ENCODE data around the gene ANKRD9.

The ANKRD9 gene

GRCh38 chr14:102479107-102479506 is 30.5 kb downstream of the ANKRD9 start:
- DNase-seq (no peak), ATAC-seq (ENCODE audit: insufficient read depth, low read depth) (no peak)
- H2AFZ ChIP-seq (ENCODE audit: low read depth, low read length) = no peak overlapping the region
- H3K36me3 ChIP-seq (ENCODE audit: insufficient read depth, low read length) = peaks cover 3% of the 10 kb centered on the region; the same call in 1 of the 2 replicates
- no peaks in the 10 kb centered on the region for H3K9me3 ChIP-seq (ENCODE audit: insufficient read depth, low read length, severe bottlenecking)
- no peak overlapping the region for H3K27ac ChIP-seq (ENCODE audit: low read length)
- H4K20me1 ChIP-seq (ENCODE audit: insufficient read depth, low read length) = no peaks in the 10 kb centered on the region
- TF ChIP-seq CTCF (IDR thresholded peaks at IDR 0.05; ENCODE audit: borderline replicate concordance, extremely low read depth, low read length, poor library complexity, severe bottlenecking) (no peak), EZH2 (IDR thresholded peaks at IDR 0.05; ENCODE audit: borderline replicate concordance, low read depth, low read length, severe bottlenecking) (no peak)
- no peaks in the 10 kb centered on the region for H3K27me3 ChIP-seq (ENCODE audit: insufficient read depth, low read length, poor library complexity)
- H3K9ac ChIP-seq (ENCODE audit: low read depth, low read length) = no peak overlapping the region
- H3K79me2 ChIP-seq (ENCODE audit: insufficient read depth, low read length) = no peaks in the 10 kb centered on the region
- no peak overlapping the region for H3K4me3 ChIP-seq (ENCODE audit: low read depth in 1 of 2, low read length in 2 of 2)
- H3K4me2 ChIP-seq (ENCODE audit: insufficient read depth, low read length) = no peak overlapping the region
- H3K4me1 ChIP-seq (ENCODE audit: insufficient read depth, low read length) = 0 out of 2 replicates have a peak, but pooled peaks cover 3% of the 10 kb centered on the region

- Histone ChIP-seq H3K4me1 (ENCODE audit: insufficient read depth, low read length) (peaks cover 12% of the 10 kb centered on the region), H3K9ac (ENCODE audit: low read depth, low read length) (no peak overlapping the region), H3K4me3 (ENCODE audit: low read depth in 1 of 2, low read length in 2 of 2) (no peak overlapping the region), H3K79me2 (ENCODE audit: insufficient read depth, low read length) (no peaks in the 10 kb centered on the region), H3K27ac (ENCODE audit: low read length) (no peak overlapping the region), H2AFZ (ENCODE audit: low read depth, low read length) (no peak overlapping the region), H3K4me2 (ENCODE audit: insufficient read depth, low read length) (no peak overlapping the region), H4K20me1 (ENCODE audit: insufficient read depth, low read length) (no peaks in the 10 kb centered on the region), H3K27me3 (ENCODE audit: insufficient read depth, low read length, poor library complexity) (no peaks in the 10 kb centered on the region), H3K9me3 (ENCODE audit: insufficient read depth, low read length, severe bottlenecking) (no peaks in the 10 kb centered on the region), H3K36me3 (ENCODE audit: insufficient read depth, low read length) (peaks cover 3% of the 10 kb centered on the region)
- DNase-seq (no peak), ATAC-seq (ENCODE audit: insufficient read depth, low read depth) (no peak)
- TF ChIP-seq EZH2 (IDR thresholded peaks at IDR 0.05; ENCODE audit: borderline replicate concordance, low read depth, low read length, severe bottlenecking) = no peak
- TF ChIP-seq CTCF (IDR thresholded peaks at IDR 0.05; ENCODE audit: borderline replicate concordance, extremely low read depth, low read length, poor library complexity, severe bottlenecking) = no peak
These were observed 34.6 kb downstream of the ANKRD9 start for GRCh38 chr14:102474934-102475333.

GRCh38 chr14:102473559-102473958 is 36.0 kb downstream of the ANKRD9 start:
- Histone ChIP-seq H4K20me1 (ENCODE audit: insufficient read depth, low read length) (no peaks in the 10 kb centered on the region), H3K27ac (ENCODE audit: low read length) (no peak overlapping the region), H3K36me3 (ENCODE audit: insufficient read depth, low read length) (peaks cover 3% of the 10 kb centered on the region), H3K9ac (ENCODE audit: low read depth, low read length) (no peak overlapping the region), H3K27me3 (ENCODE audit: insufficient read depth, low read length, poor library complexity) (no peaks in the 10 kb centered on the region), H3K79me2 (ENCODE audit: insufficient read depth, low read length) (no peaks in the 10 kb centered on the region), H3K4me3 (ENCODE audit: low read depth in 1 of 2, low read length in 2 of 2) (no peak overlapping the region), H3K4me2 (ENCODE audit: insufficient read depth, low read length) (no peak overlapping the region), H2AFZ (ENCODE audit: low read depth, low read length) (no peak overlapping the region), H3K9me3 (ENCODE audit: insufficient read depth, low read length, severe bottlenecking) (no peaks in the 10 kb centered on the region), H3K4me1 (ENCODE audit: insufficient read depth, low read length) (peaks cover 9% of the 10 kb centered on the region)
- no peak for TF ChIP-seq CTCF (IDR thresholded peaks at IDR 0.05; ENCODE audit: borderline replicate concordance, extremely low read depth, low read length, poor library complexity, severe bottlenecking)
- no peak for TF ChIP-seq EZH2 (IDR thresholded peaks at IDR 0.05; ENCODE audit: borderline replicate concordance, low read depth, low read length, severe bottlenecking)
- no peak for DNase-seq
- ATAC-seq (ENCODE audit: insufficient read depth, low read depth) = no peak

- TF ChIP-seq CTCF (IDR thresholded peaks at IDR 0.05; ENCODE audit: borderline replicate concordance, extremely low read depth, low read length, poor library complexity, severe bottlenecking) = no peak
- TF ChIP-seq EZH2 (IDR thresholded peaks at IDR 0.05; ENCODE audit: borderline replicate concordance, low read depth, low read length, severe bottlenecking) = no peak
- Histone ChIP-seq H3K27me3 (ENCODE audit: insufficient read depth, low read length, poor library complexity) (no peaks in the 10 kb centered on the region), H2AFZ (ENCODE audit: low read depth, low read length) (no peak overlapping the region), H3K9ac (ENCODE audit: low read depth, low read length) (no peak overlapping the region), H3K4me2 (ENCODE audit: insufficient read depth, low read length) (no peak overlapping the region), H4K20me1 (ENCODE audit: insufficient read depth, low read length) (no peaks in the 10 kb centered on the region), H3K4me3 (ENCODE audit: low read depth in 1 of 2, low read length in 2 of 2) (no peak overlapping the region), H3K27ac (ENCODE audit: low read length) (no peak overlapping the region), H3K9me3 (ENCODE audit: insufficient read depth, low read length, severe bottlenecking) (no peaks in the 10 kb centered on the region), H3K36me3 (ENCODE audit: insufficient read depth, low read length) (peaks cover 3% of the 10 kb centered on the region), H3K79me2 (ENCODE audit: insufficient read depth, low read length) (no peaks in the 10 kb centered on the region), H3K4me1 (ENCODE audit: insufficient read depth, low read length) (peaks cover 9% of the 10 kb centered on the region)
- DNase-seq (no peak), ATAC-seq (ENCODE audit: insufficient read depth, low read depth) (no peak)
These were observed 36.8 kb downstream of the ANKRD9 start for GRCh38 chr14:102472791-102473150.

Data from DND-41 (cell line).